K562 (cell line): ENCODE data around the gene CTSW. TPM values are rescaled to one million over a fixed set of nuclear protein-coding genes. Genes with fewer than 3 reads are reported as not detected.

Source experiments
- BCL6 ChIP-seq: fragments of 250-450 bp; sonication (Bioruptor Pico); IDR thresholded peaks from 2 replicates; pipeline ENCODE4 v1.4.0; 2020
- BDP1 ChIP-seq: IDR thresholded peaks from 3 replicates; pipeline ENCODE4 v1.6.1; 2011; ENCODE audit not compliant: insufficient read length, insufficient read depth
- CEBPB ChIP-seq: fragments of 450-650 bp; IDR thresholded peaks from 2 replicates; pipeline ENCODE4 v1.6.1; 2016; ENCODE audit warnings: missing genetic modification characterization, missing compliant biosample characterization
- CREM ChIP-seq: IDR thresholded peaks from 2 replicates; pipeline ENCODE4 v1.6.1; 2014; ENCODE audit warnings: antibody characterized with exemption, low read depth
- FOXK2 ChIP-seq, 2 experiments: fragments of 450-650 bp; IDR thresholded peaks in 1 of 2; conservative IDR thresholded peaks in 1 of 2; 2 replicates each; pipeline ENCODE4 v1.6.1; 2016; ENCODE audit warnings: low read depth in 2 of 2, mild to moderate bottlenecking in 1 of 2
- GABPA ChIP-seq: fragments of 200-800 bp; sonication (Bioruptor generic); conservative IDR thresholded peaks from 2 replicates; pipeline ENCODE4 v1.6.1; 2016; ENCODE audit warnings: low read depth, missing genetic modification characterization, missing compliant biosample characterization
- ILK ChIP-seq: fragments of 450-650 bp; IDR thresholded peaks from 2 replicates; pipeline ENCODE4 v1.6.1; 2016; ENCODE audit warnings: missing genetic modification characterization, low read depth, mild to moderate bottlenecking, missing compliant biosample characterization, moderate library complexity, borderline replicate concordance
- KLF13 ChIP-seq: fragments of 450-650 bp; IDR thresholded peaks from 2 replicates; pipeline ENCODE4 v1.6.1; 2016; ENCODE audit warnings: missing genetic modification characterization, low read depth, mild to moderate bottlenecking, missing compliant biosample characterization, moderate library complexity, borderline replicate concordance
- MAZ ChIP-seq, 2 experiments: fragments of 450-650 bp in 1 of 2; sonication (generic) in 1 of 2; formaldehyde crosslinking; IDR thresholded peaks in 1 of 2; conservative IDR thresholded peaks in 1 of 2; 2 replicates each; pipeline versions ENCODE4 v1.4.0 to v1.5.0; 2020; ENCODE audit warnings: mild to moderate bottlenecking in 1 of 2, missing genetic modification reagents in 1 of 2
- MIER1 ChIP-seq: fragments of 450-650 bp; IDR thresholded peaks from 2 replicates; pipeline ENCODE4 v1.6.1; 2016; ENCODE audit warnings: antibody characterized with exemption, mild to moderate bottlenecking, low read depth
- MYC ChIP-seq, 2 experiments: fragments of 250-450 bp in 1 of 2; sonication (Bioruptor Pico) in 1 of 2; IDR thresholded peaks; 2 replicates each; pipeline versions ENCODE4 v1.5.1 to v1.6.1; 2012 to 2021; ENCODE audit warnings: low read depth in 2 of 2, borderline replicate concordance in 1 of 2, improper control_type of control experiment in 1 of 2, low read length in 1 of 2, mild to moderate bottlenecking in 1 of 2, moderate library complexity in 1 of 2
- PHB ChIP-seq: fragments of 250-450 bp; sonication (Bioruptor Pico); IDR thresholded peaks from 2 replicates; pipeline ENCODE4 v1.5.0; 2021
- RCOR1 ChIP-seq, 2 experiments: IDR thresholded peaks; 2 replicates each; pipeline ENCODE4 v1.6.1; 2012; ENCODE audit warnings: low read depth in 2 of 2, low read length in 2 of 2, borderline replicate concordance in 1 of 2, improper control_type of control experiment in 1 of 2
- RFX7 ChIP-seq: fragments of 250-450 bp; sonication (Bioruptor Pico); IDR thresholded peaks from 2 replicates; pipeline ENCODE4 v1.5.1; 2021; ENCODE audit warnings: mild to moderate bottlenecking
- SAFB2 ChIP-seq: fragments of 200-400 bp; formaldehyde crosslinking; IDR thresholded peaks from 2 replicates; pipeline ENCODE4 v1.6.1; 2018; ENCODE audit warnings: borderline replicate concordance, low read length, low read depth, moderate library complexity; ENCODE audit not compliant: severe bottlenecking
- SNRNP70 ChIP-seq: fragments of 200-400 bp; formaldehyde crosslinking; optimal IDR thresholded peaks from 2 replicates; pipeline ENCODE3; 2017; ENCODE audit warnings: low read depth, low read length
- STAT5B ChIP-seq: fragments of 250-450 bp; sonication (Bioruptor Pico); IDR thresholded peaks from 2 replicates; pipeline ENCODE4 v1.8.0; 2021; ENCODE audit warnings: mild to moderate bottlenecking, inconsistent platforms
- TGIF2 ChIP-seq: sonication (generic); formaldehyde crosslinking; IDR thresholded peaks from 2 replicates; pipeline ENCODE4 v1.8.1; 2022; ENCODE audit warnings: mild to moderate bottlenecking, missing genetic modification reagents, moderate library complexity
- ZBTB1 ChIP-seq: sonication (generic); formaldehyde crosslinking; IDR thresholded peaks from 2 replicates; pipeline ENCODE4 v1.8.1; 2023; ENCODE audit warnings: missing genetic modification reagents, low read depth, mild to moderate bottlenecking, borderline replicate concordance
- ZC3H4 ChIP-seq: sonication (generic); formaldehyde crosslinking; IDR thresholded peaks from 2 replicates; pipeline ENCODE4 v1.9.0; 2021; ENCODE audit warnings: missing genetic modification reagents, borderline replicate concordance
- ZFX ChIP-seq: sonication (generic); formaldehyde crosslinking; IDR thresholded peaks from 2 replicates; pipeline ENCODE4 v1.8.0; 2022; ENCODE audit warnings: mild to moderate bottlenecking, missing genetic modification reagents, moderate library complexity
- ZNF224 ChIP-seq: sonication (generic); formaldehyde crosslinking; IDR thresholded peaks from 2 replicates; pipeline ENCODE4 v1.8.0; 2022; ENCODE audit warnings: mild to moderate bottlenecking, missing genetic modification reagents
- ZNF277 ChIP-seq: fragments of 250-450 bp; sonication (Bioruptor Pico); IDR thresholded peaks from 2 replicates; pipeline ENCODE4 v1.8.0; 2022; ENCODE audit warnings: inconsistent platforms, mild to moderate bottlenecking, moderate library complexity, borderline replicate concordance
- ZNF583 ChIP-seq: fragments of 250-450 bp; sonication (Bioruptor Pico); IDR thresholded peaks from 2 replicates; pipeline ENCODE4 v1.4.0; 2020
- polyA plus RNA-seq, 8 experiments: library from polyadenylated mRNA; depleted of rRNA in 4 of 8; stranded (reverse) in 5 of 8; unstranded in 3 of 8; fragments of >200 nt; fragmentation: Nextera tagmentation in 2 of 8; fragmentation: Illumina TruSeq in 1 of 8; extraction: Ambion mirVana in 2 of 8; extraction: Trizol in 1 of 8; gene quantifications; 2 replicates each; pipeline versions ENCODE4 v1.2.1 to v1.2.3, GENCODE V29; 2011 to 2014; ENCODE audit warnings: inconsistent platforms in 1 of 8, missing spikeins in 1 of 8
- total RNA-seq, 7 experiments: library from RNA; depleted of rRNA in 6 of 7; stranded (reverse); fragments of >200 nt in 6 of 7; fragmentation: Illumina TruSeq in 2 of 7; extraction: Trizol in 2 of 7; gene quantifications; 2 replicates each; pipeline versions ENCODE4 v1.2.1 to v1.2.3, GENCODE V29; 2011 to 2021; ENCODE audit warnings: low replicate concordance in 1 of 7
- TF ChIP-seq, protein P1 (sequence below): fragments of 150-350 bp; conservative IDR thresholded peaks from 2 replicates; pipeline ENCODE4 v1.6.1; 2014; ENCODE audit warnings: low read length

The CTSW gene
- total and polyA plus RNA-seq, 9 of the 15 experiments (the other 6 are each of a cell fraction or from before 2014, with no cell fraction given), result 0.04 TPM; not detected in 8

GRCh38 chr11:65899356-65900124 is 19.9 kb downstream of the CTSW start (continued):
- TF ChIP-seq ZBTB1, result peak; percentile 83
- TF ChIP-seq KLF13 (tag), result peak; percentile 39; the same call in 1 of the 2 replicates
- TF ChIP-seq ILK (tag), result no peak
- no peak for TF ChIP-seq ZNF583
- no peak for TF ChIP-seq RFX7 (CRISPR knock-in tag)
- TF ChIP-seq ZNF224 (CRISPR knock-in tag), result no peak
- TF ChIP-seq MIER1, result 0 out of 2 replicates have a peak, but pooled peaks have one; percentile 39
- no peak for TF ChIP-seq STAT5B (CRISPR knock-in tag)
- no peak for TF ChIP-seq BCL6 (CRISPR knock-in tag)
- TF ChIP-seq SAFB2, result no peak
- TF ChIP-seq CREM, result peak; percentile 66
- peak; percentile 80 to 87 for TF ChIP-seq MAZ (CRISPR knock-in tag; conservative IDR thresholded peaks at IDR 0.05 in 1 of 2, IDR thresholded peaks at IDR 0.05 in 1 of 2)
- no peak for TF ChIP-seq ZNF277
- TF ChIP-seq FOXK2 (conservative IDR thresholded peaks at IDR 0.05 in 1 of 2, IDR thresholded peaks at IDR 0.05 in 1 of 2; ENCODE audit: low read depth in 2 of 2), result no peak; a peak in 1 of 4 replicates
- TF ChIP-seq, protein P1, sequence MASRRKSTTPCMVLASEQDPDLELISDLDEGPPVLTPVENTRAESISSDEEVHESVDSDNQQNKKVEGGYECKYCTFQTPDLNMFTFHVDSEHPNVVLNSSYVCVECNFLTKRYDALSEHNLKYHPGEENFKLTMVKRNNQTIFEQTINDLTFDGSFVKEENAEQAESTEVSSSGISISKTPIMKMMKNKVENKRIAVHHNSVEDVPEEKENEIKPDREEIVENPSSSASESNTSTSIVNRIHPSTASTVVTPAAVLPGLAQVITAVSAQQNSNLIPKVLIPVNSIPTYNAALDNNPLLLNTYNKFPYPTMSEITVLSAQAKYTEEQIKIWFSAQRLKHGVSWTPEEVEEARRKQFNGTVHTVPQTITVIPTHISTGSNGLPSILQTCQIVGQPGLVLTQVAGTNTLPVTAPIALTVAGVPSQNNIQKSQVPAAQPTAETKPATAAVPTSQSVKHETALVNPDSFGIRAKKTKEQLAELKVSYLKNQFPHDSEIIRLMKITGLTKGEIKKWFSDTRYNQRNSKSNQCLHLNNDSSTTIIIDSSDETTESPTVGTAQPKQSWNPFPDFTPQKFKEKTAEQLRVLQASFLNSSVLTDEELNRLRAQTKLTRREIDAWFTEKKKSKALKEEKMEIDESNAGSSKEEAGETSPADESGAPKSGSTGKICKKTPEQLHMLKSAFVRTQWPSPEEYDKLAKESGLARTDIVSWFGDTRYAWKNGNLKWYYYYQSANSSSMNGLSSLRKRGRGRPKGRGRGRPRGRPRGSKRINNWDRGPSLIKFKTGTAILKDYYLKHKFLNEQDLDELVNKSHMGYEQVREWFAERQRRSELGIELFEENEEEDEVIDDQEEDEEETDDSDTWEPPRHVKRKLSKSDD, result no peak
- TF ChIP-seq PHB (CRISPR knock-in tag), result peak; percentile 9; the same call in 1 of the 2 replicates
- peak; percentile 99 for TF ChIP-seq ZC3H4 (CRISPR knock-in tag)
- no peak for TF ChIP-seq BDP1
- TF ChIP-seq TGIF2 (CRISPR knock-in tag), result peak; percentile 57; the same call in 1 of the 2 replicates
- peak; percentile 79 for TF ChIP-seq SNRNP70
- TF ChIP-seq GABPA (tag), result peak; percentile 70
- peak; percentile 53 for TF ChIP-seq ZFX (CRISPR knock-in tag)
- TF ChIP-seq RCOR1 (IDR thresholded peaks at IDR 0.05; ENCODE audit: borderline replicate concordance in 1 of 2, low read depth in 2 of 2, low read length in 2 of 2), result no peak
- no peak for TF ChIP-seq CEBPB (tag)
- peak; percentile 98 for TF ChIP-seq MYC (IDR thresholded peaks at IDR 0.05; ENCODE audit: low read depth, low read length)
- TF ChIP-seq MYC (CRISPR knock-in tag; IDR thresholded peaks at IDR 0.05; ENCODE audit: borderline replicate concordance, low read depth), result peak; percentile 94
